Panc1 (cell line): Measurements from ENCODE around the gene TP73. TPM values are rescaled to one million over a fixed set of nuclear protein-coding genes. Genes with fewer than 3 reads are reported as not detected.

Experiments used
- ATAC-seq: fragments of 200-7000 bp; cut with Tn5 transposase; 2 replicates; pipeline ENCODE4 v1.9.1; 2020; ENCODE audit warnings: mild to moderate bottlenecking, moderate library complexity
- BruUV-seq: library from RNA; stranded (reverse); fragments of 400-500 nt; replicated peaks from 2 replicates; lab custom pipeline; 2021; lab: Mats Ljungman, UMichigan
- CTCF ChIA-PET: fragments of 300-600 bp; sonication (Branson Sonifier 250); formaldehyde crosslinking; loops from one replicate; lab custom pipeline; 2022; ENCODE audit warnings: antibody characterized with exemption; lab: Charles Lee
- POLR2A ChIA-PET: fragments of 300-600 bp; sonication (Branson Sonifier 250); formaldehyde crosslinking; loops from one replicate; lab custom pipeline; 2022; ENCODE audit warnings: antibody characterized with exemption; lab: Charles Lee
- DNase-seq: peaks from one replicate; pipeline ENCODE4 v3.0.0-alpha.2; 2010; ENCODE audit warnings: low read depth, low spot score
- H3K27ac ChIP-seq: 2 replicates; pipeline ENCODE4 v1.5.1; 2011; ENCODE audit warnings: mild to moderate bottlenecking, low read length, inconsistent platforms
- H3K27me3 ChIP-seq: fragments of 200-500 bp; sonication (Bioruptor generic); 2 replicates; pipeline ENCODE4 v1.6.0; 2014; ENCODE audit warnings: low read length, inconsistent platforms; ENCODE audit not compliant: control insufficient read depth, insufficient read depth
- H3K36me3 ChIP-seq: fragments of 200-500 bp; sonication (Bioruptor generic); 2 replicates; pipeline ENCODE4 v1.5.1; 2014; ENCODE audit warnings: inconsistent platforms, mild to moderate bottlenecking, low read length, moderate library complexity; ENCODE audit not compliant: control insufficient read depth, insufficient read depth
- H3K4me1 ChIP-seq: 2 replicates; pipeline ENCODE4 v1.5.1; 2011; ENCODE audit warnings: inconsistent platforms, mild to moderate bottlenecking, low read length, moderate library complexity; ENCODE audit not compliant: control insufficient read depth, insufficient read depth
- H3K4me3 ChIP-seq, 2 experiments: 2 replicates each; pipeline ENCODE4 v1.5.1; 2011 to 2012; ENCODE audit warnings: low read depth in 2 of 2, low read length in 2 of 2, mild to moderate bottlenecking in 2 of 2, inconsistent platforms in 1 of 2, moderate library complexity in 1 of 2
- H3K9me3 ChIP-seq: fragments of 200-500 bp; sonication (Bioruptor generic); 2 replicates; pipeline ENCODE4 v1.5.1; 2014; ENCODE audit warnings: low read depth, mild to moderate bottlenecking, inconsistent platforms, low read length, moderate library complexity; ENCODE audit not compliant: control insufficient read depth, insufficient read depth
- CTCF ChIP-seq: fragments of 450-650 bp; IDR thresholded peaks from 2 replicates; pipeline ENCODE4 v1.5.1; 2017; ENCODE audit warnings: mild to moderate bottlenecking
- POLR2AphosphoS5 ChIP-seq: IDR thresholded peaks from 2 replicates; pipeline ENCODE4 v1.6.1; 2012; ENCODE audit warnings: mild to moderate bottlenecking, low read depth, low read length, moderate library complexity
- REST ChIP-seq, 2 experiments: IDR thresholded peaks; 2 replicates each; pipeline ENCODE4 v1.6.1; 2011 to 2012; ENCODE audit warnings: low read depth in 2 of 2, control low read depth in 1 of 2, low read length in 1 of 2, mild to moderate bottlenecking in 1 of 2, moderate library complexity in 1 of 2; ENCODE audit not compliant: insufficient read depth in 1 of 2
- SIN3A ChIP-seq: IDR thresholded peaks from 2 replicates; pipeline ENCODE4 v1.6.1; 2012; ENCODE audit warnings: low read depth, mild to moderate bottlenecking, low read length, moderate library complexity, borderline replicate concordance; ENCODE audit not compliant: insufficient read depth
- TCF7L2 ChIP-seq: IDR thresholded peaks from 2 replicates; pipeline ENCODE4 v1.6.1; 2011; ENCODE audit warnings: mild to moderate bottlenecking, low read depth, low read length, inconsistent platforms
- in situ Hi-C: cut with HindIII; loops from 2 replicates; pipeline ENCODE4 v1.10.0; 2016; ENCODE audit warnings: low sequenced_read_pairs, low pct_unique_long_range_greater_than_20kb
- intact Hi-C: fragments of 100-400 bp; cut with micrococcal nuclease; formaldehyde crosslinking; loops from one replicate; pipeline ENCODE4 v1.10.0; 2022; ENCODE audit not compliant: unreplicated experiment
- total RNA-seq: library from RNA; stranded (reverse); gene quantifications from one replicate; pipeline ENCODE4 v1.2.1, GENCODE V29; 2021; ENCODE audit not compliant: unreplicated experiment

The TP73 gene
- total RNA-seq, 1 experiment from 2014 or later = 4.7 TPM

- in situ Hi-C loops (no loop called here), intact Hi-C loops (no loop called here)
- no peaks in the 10 kb centered on the region for H3K27me3 ChIP-seq
- ChIA-PET CTCF (no interaction called here), POLR2A (no interaction called here)
- no peak overlapping the region for H3K4me3 ChIP-seq
- peaks cover 7% of the 10 kb centered on the region; the same call in 1 of the 2 replicates for H3K4me1 ChIP-seq
- no peak for DNase-seq
- no peak for TF ChIP-seq TCF7L2
- no peak for TF ChIP-seq CTCF
- TF ChIP-seq POLR2AphosphoS5 = no peak
- TF ChIP-seq REST (IDR thresholded peaks at IDR 0.05; ENCODE audit: insufficient read depth in 1 of 2, low read depth in 2 of 2, low read length in 1 of 2) = no peak
- TF ChIP-seq SIN3A = no peak
- peaks cover 3% of the 10 kb centered on the region for H3K36me3 ChIP-seq
- ATAC-seq = no peak
- no peak overlapping the region for H3K27ac ChIP-seq
- no TSS peak for BruUV-seq
- H3K9me3 ChIP-seq = no peaks in the 10 kb centered on the region
These were observed 6.5 kb upstream of the TP73 start for GRCh38 chr1:3645666-3646355.

GRCh38 chr1:3646596-3646995 is 5.7 kb upstream of the TP73 start:
- in situ Hi-C loops (no loop called here), intact Hi-C loops (no loop called here)
- CTCF ChIA-PET = no interaction called here
- H3K4me1 ChIP-seq = peaks cover 7% of the 10 kb centered on the region; the same call in 1 of the 2 replicates
- H3K27ac ChIP-seq = no peak overlapping the region
- H3K9me3 ChIP-seq = no peaks in the 10 kb centered on the region
- ATAC-seq (no peak), DNase-seq (no peak)
- TF ChIP-seq TCF7L2 (no peak), SIN3A (no peak), REST (IDR thresholded peaks at IDR 0.05; ENCODE audit: insufficient read depth in 1 of 2, low read depth in 2 of 2, low read length in 1 of 2) (no peak), CTCF (no peak), POLR2AphosphoS5 (no peak)
- peaks cover 3% of the 10 kb centered on the region for H3K36me3 ChIP-seq
- H3K27me3 ChIP-seq = no peaks in the 10 kb centered on the region
- POLR2A ChIA-PET = no interaction called here
- H3K4me3 ChIP-seq = no peak overlapping the region
- BruUV-seq = no TSS peak
